Pons (tissue), 1 donor: ENCODE results near the gene LRRC28.

Experiments
- DNase-seq: peaks from one replicate; pipeline ENCODE4 v3.0.0-alpha.2; 2016; ENCODE audit warnings: low spot score

The LRRC28 gene

DNA sequence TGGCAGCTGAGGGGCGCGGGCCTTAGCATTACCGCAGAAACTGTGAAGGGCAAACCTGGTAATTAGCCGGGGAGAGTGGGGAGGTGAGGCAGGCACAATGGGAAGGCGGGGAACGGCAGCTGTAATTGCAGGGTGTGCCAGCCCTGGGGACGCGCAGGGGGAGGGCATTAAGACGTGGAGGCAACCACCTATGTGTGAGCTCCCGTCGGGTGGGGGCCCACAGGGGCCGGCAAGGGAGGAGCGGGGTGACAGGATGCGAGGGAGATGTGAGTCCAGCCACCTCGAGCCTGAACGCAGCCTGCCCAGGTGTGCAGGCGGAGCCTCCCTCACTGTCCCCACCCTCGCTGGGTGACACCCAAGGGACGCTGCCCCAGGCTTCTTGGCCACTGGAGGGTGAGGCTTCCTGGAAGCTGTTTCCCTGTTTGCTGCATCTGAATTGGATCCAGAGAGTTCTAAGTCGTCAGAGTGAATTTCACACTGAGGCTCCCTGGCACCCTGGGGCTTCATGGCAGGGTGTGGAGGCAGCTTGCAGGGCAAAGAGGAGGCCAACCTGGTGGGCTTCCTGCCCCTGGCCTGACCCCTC lies 183.9 kb downstream of the LRRC28 start:
- DNase-seq: no peak

DNA sequence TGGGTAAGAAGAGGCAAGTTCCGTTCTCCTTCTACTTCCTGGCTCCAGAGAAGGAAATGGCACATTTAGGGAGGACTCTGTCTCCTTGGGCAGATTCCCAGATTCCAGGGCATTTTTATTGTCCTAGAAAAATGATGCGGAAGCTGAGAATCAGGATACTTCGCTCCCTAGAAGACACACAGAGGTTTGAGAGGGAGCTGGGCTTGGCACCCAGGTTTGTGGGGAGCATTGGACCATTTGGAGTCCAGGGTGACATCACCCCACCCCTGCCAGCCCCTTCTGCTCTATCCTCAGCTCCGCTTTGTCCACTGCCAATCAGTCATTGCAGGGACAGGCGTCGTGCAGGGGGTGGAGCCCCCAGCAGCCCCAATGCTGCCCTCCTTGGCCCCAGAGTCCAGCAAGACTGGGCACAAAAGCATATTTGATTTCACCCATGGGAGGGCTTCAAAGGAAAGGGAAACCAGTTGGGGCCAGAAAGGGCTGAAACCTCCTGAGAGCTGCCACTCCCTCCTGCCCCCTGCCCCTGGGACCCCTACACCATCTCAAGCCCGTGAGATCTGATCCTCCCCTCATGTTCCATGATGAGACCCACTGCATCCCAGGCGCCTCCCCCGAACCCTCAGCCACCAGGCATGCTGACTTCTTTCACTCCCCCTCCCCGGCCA lies 184.7 kb downstream of the LRRC28 start:
- no peak for DNase-seq

DNA sequence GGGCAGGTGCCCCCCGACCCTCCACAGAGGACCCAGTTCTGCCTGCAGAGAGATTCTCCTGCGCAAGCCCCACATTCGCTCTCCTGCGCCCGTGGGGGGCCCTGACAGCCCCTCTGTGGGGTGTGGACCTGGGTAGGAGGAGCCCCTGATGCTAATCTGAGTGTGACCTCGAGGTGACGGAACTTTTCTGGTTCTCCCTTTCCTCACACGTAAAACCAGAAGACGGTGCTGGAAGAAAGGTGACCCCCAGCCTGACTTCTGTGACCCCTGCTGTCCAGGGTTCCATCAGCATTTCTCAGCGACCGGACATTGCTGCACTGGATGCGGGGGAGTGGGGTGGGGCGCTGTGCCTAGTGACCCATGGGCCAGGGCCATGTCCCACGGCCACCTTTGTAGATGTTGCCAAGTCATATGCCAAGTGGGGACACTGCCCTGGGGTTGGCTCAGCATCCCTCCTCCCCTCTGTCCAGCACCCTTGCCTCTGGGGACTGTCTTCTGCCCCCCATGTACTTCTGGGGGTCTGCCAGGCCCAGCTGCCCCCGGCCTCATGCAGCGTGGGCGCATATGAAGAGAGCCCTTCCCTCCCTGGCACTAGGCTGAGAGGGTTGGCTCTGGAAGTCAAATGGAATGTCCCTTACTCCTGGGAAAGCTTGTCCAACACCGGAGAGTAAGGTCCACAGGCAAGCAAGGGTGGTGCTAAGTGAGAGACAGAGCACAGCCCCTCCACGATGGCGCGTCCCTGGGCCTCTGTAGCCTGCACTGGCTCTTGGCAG lies 185.4 kb downstream of the LRRC28 start:
- DNase-seq: no peak

DNA sequence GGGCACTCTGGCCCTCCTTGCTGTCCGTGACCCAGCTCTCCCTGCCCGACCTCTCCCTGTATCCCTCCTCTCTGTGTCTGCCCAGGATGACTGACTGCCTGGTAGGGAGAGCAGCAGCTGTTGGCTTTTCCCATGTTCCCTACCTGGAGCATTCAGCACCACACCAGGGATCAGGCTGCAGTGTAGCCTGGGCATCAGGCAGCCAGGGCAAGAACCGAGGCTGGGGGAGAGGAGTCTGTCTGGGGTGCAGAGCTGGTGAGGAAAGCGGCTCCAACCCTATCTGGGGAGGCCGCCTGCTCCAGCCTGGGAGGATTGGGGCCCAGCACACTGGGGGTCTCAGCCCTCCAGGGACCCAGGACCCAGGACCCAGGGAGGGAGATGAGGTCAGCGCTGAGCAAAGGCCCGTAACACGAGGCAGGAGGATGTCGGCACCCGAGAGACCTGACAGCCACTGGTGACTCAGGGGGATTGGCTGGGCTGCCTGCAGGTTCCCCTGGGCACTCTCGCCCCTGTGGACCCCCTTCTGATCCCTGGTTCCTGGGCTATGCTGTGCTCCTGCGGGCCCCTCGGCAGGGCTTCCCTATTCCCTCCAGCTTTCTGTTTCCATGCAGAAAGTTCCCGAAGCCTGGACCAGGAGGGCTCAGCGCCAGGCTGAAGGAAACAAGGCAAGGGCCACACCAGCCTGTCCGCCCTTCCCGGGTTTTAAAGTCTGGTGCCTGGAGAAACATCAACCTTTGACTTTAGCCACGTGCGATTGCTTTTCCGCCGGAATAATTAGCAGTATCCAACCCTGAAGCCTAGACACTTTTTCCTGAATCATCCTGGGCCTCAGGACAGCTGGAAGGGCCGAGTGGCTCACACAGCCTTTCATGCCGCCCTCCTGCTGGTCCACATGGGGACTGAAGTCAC lies 186.3 kb downstream of the LRRC28 start:
- no peak for DNase-seq

DNA sequence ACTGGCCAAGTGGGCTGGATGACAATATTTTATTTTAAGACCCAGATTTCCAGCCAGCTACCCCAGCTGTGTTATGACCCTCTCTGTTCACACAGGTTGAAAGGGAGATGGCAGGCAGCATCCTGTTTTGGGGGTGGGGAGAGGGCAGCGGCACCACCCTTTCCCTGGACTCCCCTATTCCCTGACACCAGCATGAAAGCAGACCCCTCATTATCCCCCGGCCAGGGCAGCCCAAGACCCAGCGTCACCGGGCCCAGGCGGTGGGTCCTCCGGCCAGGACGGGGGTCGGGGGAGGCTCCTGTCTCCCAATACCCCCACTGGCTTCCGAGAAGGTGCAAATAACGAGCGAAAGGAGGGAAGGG lies 186.9 kb downstream of the LRRC28 start:
- DNase-seq: no peak

DNA sequence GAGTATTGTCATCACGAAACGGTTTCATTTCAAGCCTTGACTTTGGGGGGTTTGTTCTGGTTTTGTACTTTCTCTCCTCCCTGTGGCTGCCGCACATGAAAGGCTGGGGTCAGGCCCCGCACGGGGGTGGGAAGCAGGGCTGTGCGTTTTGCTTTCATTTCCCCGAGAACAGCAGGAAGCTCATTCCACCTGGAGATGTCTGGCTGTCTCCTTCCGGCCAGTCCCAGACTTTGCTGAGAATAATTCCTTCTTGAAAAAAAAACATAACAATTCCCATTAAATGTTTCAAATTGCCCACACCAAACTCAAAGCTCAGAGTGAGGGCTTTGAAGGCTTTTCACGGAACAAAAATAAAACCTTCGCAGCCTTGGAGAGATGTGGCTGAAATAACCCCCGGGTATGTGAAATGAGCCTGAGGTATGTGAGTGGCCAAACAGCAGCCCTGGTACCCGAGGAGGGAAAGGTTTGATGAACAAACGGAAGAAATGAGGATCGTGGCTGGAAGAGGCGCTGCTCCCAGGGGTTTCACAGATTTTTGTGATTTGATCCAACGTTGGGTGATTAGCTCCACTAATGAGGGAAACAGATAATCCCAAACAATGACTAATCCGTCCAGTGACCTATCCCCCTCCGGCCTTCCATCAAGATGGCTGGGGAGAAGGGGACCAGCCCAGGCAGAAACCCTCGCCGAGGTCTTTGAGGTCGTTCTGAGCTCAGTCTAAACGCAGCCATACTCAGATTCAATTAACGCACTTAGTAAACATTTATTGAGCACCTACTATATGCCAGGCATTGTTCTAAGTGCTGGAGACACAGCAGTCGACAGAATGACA lies 187.6 kb downstream of the LRRC28 start:
- DNase-seq: no peak

DNA sequence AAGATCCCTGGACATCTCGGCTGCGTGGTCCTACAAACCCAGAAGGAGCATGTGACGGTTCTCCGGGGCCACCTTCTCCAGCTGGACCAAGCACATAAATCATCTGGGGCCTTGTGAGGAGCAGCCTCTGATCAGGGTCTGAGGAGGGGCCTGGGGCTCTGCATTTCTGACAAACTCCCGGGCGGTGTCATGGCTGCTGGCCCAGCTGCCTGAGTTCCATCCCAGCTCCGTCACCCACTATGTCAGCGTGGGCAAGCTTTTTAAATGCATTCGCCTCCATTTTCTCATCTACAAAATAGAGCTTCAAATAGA lies 188.2 kb downstream of the LRRC28 start:
- DNase-seq: no peak

DNA sequence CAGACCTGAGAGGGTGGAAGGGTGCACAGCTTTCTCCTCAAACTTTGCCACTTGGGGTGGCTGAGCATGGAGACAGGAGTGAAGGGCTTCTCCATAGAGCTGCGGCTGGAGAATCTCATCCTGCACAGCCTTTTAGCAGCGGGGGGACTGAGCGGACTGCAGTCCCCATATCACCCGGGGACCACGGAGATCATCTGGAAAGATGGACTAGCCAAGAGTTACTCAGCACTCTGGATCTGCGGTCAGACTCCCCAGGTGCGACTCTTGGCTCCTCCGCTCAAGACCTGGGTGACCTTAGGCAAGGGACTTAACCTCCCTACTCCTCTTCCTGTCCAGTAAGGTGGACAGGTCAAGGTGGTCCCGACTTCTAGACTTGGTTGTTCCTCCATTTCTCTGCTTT lies 188.7 kb downstream of the LRRC28 start:
- no peak for DNase-seq
